ENCODE results near the gene AP5Z1. TPM values are rescaled to one million over a fixed set of nuclear protein-coding genes. Genes with fewer than 3 reads are reported as not detected.
A peak's percentile ranks its signal among the peaks of the same experiment; 100 is the strongest.

AP5Z1 gene
- total RNA-seq, 1 experiment from 2014 or later = 66.8 TPM

- peak overlapping the region; percentile 39 for H3K27ac Mint-ChIP-seq (ENCODE audit: unreplicated experiment)
- no peak for TF ChIP-seq CTCF (IDR thresholded peaks at IDR 0.05; ENCODE audit: insufficient read depth in 1 of 2, low read depth in 1 of 2, low read length in 1 of 2, severe bottlenecking in 1 of 2, unreplicated experiment in 1 of 2)
- CTCF ChIA-PET = no interaction called here
These were observed 6.5 kb upstream of the AP5Z1 start for GRCh38 chr7:4768597-4769569.

DNA sequence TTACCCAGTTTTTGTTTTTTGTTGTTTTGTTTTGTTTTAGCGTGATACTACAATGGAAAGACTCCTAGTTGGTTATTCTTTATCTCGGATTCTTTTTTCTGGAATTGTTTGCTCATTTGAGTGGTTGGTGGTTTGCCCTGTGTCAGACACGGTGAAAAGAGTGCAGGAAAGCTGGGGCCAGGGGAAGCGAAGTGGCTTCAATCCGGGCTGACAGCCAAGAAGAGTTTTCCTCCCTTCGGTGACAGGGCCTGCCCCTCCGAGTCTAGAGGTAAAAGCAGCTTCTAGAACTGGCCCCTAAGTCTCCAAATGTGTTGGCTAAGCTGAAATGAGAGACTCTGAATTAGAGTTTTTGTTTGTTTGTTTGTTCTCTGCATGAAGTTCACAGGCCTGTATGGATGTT is 5.7 kb upstream of the AP5Z1 start:
- TF ChIP-seq CTCF (IDR thresholded peaks at IDR 0.05; ENCODE audit: insufficient read depth in 1 of 2, low read depth in 1 of 2, low read length in 1 of 2, severe bottlenecking in 1 of 2, unreplicated experiment in 1 of 2) = no peak
- CTCF ChIA-PET = no interaction called here
- H3K27me3 Mint-ChIP-seq (ENCODE audit: insufficient read depth, unreplicated experiment) = no peaks in the 10 kb centered on the region

More at GRCh38 chr7:4768597-4769569, 6.5 kb upstream of the AP5Z1 start:
- H3K36me3 ChIP-seq (ENCODE audit: control insufficient read depth, insufficient read depth, low read length) = no peaks in the 10 kb centered on the region; the same call in none of the 2 replicates
- no peaks in the 10 kb centered on the region for H3K9me3 Mint-ChIP-seq (ENCODE audit: unreplicated experiment)
- no peak for DNase-seq
- no peaks in the 10 kb centered on the region for H3K9me3 ChIP-seq
- 0 out of 2 replicates have a peak, but pooled peaks cover 4% of the 10 kb centered on the region for H3K4me1 ChIP-seq
- peaks cover 4% of the 10 kb centered on the region for H3K4me1 Mint-ChIP-seq (ENCODE audit: low read depth, unreplicated experiment)
- H3K27me3 Mint-ChIP-seq (ENCODE audit: insufficient read depth, unreplicated experiment) = no peaks in the 10 kb centered on the region
- peaks cover 27% of the 10 kb centered on the region for H3K36me3 Mint-ChIP-seq (ENCODE audit: insufficient read depth, unreplicated experiment)
- no TSS peak for BruUV-seq (replicated peaks)
- POLR2A ChIA-PET = no interaction called here
- no peak overlapping the region for H3K4me3 Mint-ChIP-seq (ENCODE audit: unreplicated experiment)
- H3K4me3 ChIP-seq (ENCODE audit: low read depth, low read length) = no peak overlapping the region
- intact Hi-C loops (cut with micrococcal nuclease; ENCODE audit: unreplicated experiment) = no loop called here
- H3K27me3 ChIP-seq (replicated peaks; ENCODE audit: control insufficient read depth, insufficient read depth, low read length) = no peaks in the 10 kb centered on the region

DNA sequence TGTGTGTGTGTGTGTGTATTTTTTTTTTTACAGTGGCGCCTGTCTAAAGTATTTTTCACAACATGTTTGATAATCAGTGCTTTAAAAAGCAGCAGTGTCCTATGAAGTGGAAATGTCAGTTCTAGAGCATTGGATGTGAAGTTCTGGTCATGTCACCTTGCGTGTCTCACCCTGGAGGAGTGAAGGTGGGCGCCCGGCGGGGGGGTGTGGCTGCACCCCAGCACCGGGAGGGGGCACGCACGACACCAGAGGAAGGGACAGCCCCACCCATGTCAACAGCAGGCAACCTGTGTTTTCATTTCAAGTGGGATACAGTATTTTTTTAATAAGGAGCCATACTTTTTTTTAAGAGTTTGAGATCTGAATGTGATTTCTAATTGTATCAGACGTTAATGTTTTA is 4.5 kb upstream of the AP5Z1 start:
- no TSS peak for BruUV-seq (replicated peaks)
- ChIA-PET POLR2A (no interaction called here), CTCF (no interaction called here)
- no peaks in the 10 kb centered on the region for H3K9me3 ChIP-seq
- no peak for DNase-seq
- H3K4me3 ChIP-seq (ENCODE audit: low read depth, low read length) = no peak overlapping the region
- Mint-ChIP-seq H3K9me3 (ENCODE audit: unreplicated experiment) (no peaks in the 10 kb centered on the region), H3K4me3 (ENCODE audit: unreplicated experiment) (peak overlapping the region; percentile 21), H3K4me1 (ENCODE audit: low read depth, unreplicated experiment) (peaks cover 13% of the 10 kb centered on the region), H3K27ac (ENCODE audit: unreplicated experiment) (no peak overlapping the region), H3K36me3 (ENCODE audit: insufficient read depth, unreplicated experiment) (peaks cover 33% of the 10 kb centered on the region), H3K27me3 (ENCODE audit: insufficient read depth, unreplicated experiment) (no peaks in the 10 kb centered on the region)
- TF ChIP-seq CTCF (IDR thresholded peaks at IDR 0.05; ENCODE audit: insufficient read depth in 1 of 2, low read depth in 1 of 2, low read length in 1 of 2, severe bottlenecking in 1 of 2, unreplicated experiment in 1 of 2) = no peak
- H3K36me3 ChIP-seq (ENCODE audit: control insufficient read depth, insufficient read depth, low read length) = no peaks in the 10 kb centered on the region
- H3K4me1 ChIP-seq = 0 out of 2 replicates have a peak, but pooled peaks cover 11% of the 10 kb centered on the region
- no peaks in the 10 kb centered on the region for H3K27me3 ChIP-seq (replicated peaks; ENCODE audit: control insufficient read depth, insufficient read depth, low read length)
- intact Hi-C loops (cut with micrococcal nuclease; ENCODE audit: unreplicated experiment) = no loop called here

More for the DNA sequence above, 5.7 kb upstream of the AP5Z1 start:
- no peaks in the 10 kb centered on the region for H3K27me3 ChIP-seq (replicated peaks; ENCODE audit: control insufficient read depth, insufficient read depth, low read length)
- POLR2A ChIA-PET = no interaction called here
- no peaks in the 10 kb centered on the region; the same call in 1 of the 2 replicates for H3K36me3 ChIP-seq (ENCODE audit: control insufficient read depth, insufficient read depth, low read length)
- H3K4me1 ChIP-seq = 0 out of 2 replicates have a peak, but pooled peaks cover 11% of the 10 kb centered on the region
- Mint-ChIP-seq H3K36me3 (ENCODE audit: insufficient read depth, unreplicated experiment) (peaks cover 29% of the 10 kb centered on the region), H3K4me1 (ENCODE audit: low read depth, unreplicated experiment) (peaks cover 12% of the 10 kb centered on the region), H3K27ac (ENCODE audit: unreplicated experiment) (peak overlapping the region; percentile 39), H3K9me3 (ENCODE audit: unreplicated experiment) (no peaks in the 10 kb centered on the region), H3K4me3 (ENCODE audit: unreplicated experiment) (no peak overlapping the region)
- BruUV-seq (replicated peaks) = no TSS peak
- H3K9me3 ChIP-seq = no peaks in the 10 kb centered on the region
- no peak overlapping the region for H3K4me3 ChIP-seq (ENCODE audit: low read depth, low read length)
- intact Hi-C loops (cut with micrococcal nuclease; ENCODE audit: unreplicated experiment) = no loop called here
- no peak for DNase-seq

All from Caco-2 (cell line).